ENCODE data around the gene NTRK1. TPM values are rescaled to one million over a fixed set of nuclear protein-coding genes. Genes with fewer than 3 reads are reported as not detected.

The NTRK1 gene
- total RNA-seq, 1 donor from 2014 or later, result 6.6 TPM

GRCh38 chr1:156912861-156913808, 52.5 kb downstream of the NTRK1 start:
- TF ChIP-seq CTCF (conservative IDR thresholded peaks at IDR 0.05), result peak; percentile 27
- H3K9me3 Mint-ChIP-seq, result no peaks in the 10 kb centered on the region
- peaks cover 5% of the 10 kb centered on the region for H3K4me1 Mint-ChIP-seq (ENCODE audit: unreplicated experiment)
- peaks cover 3% of the 10 kb centered on the region for H3K36me3 Mint-ChIP-seq
- peaks cover 31% of the 10 kb centered on the region for H3K27me3 Mint-ChIP-seq
- no peak for DNase-seq (ENCODE audit: extremely low spot score, unreplicated experiment)
- no peak overlapping the region for H3K27ac Mint-ChIP-seq
- H3K4me3 Mint-ChIP-seq, result no peak overlapping the region

- TF ChIP-seq CTCF (conservative IDR thresholded peaks at IDR 0.05), result no peak
- no peak overlapping the region for H3K4me3 Mint-ChIP-seq
- peaks cover 8% of the 10 kb centered on the region for H3K36me3 Mint-ChIP-seq
- peaks cover 5% of the 10 kb centered on the region for H3K4me1 Mint-ChIP-seq (ENCODE audit: unreplicated experiment)
- H3K9me3 Mint-ChIP-seq, result no peaks in the 10 kb centered on the region
- H3K27ac Mint-ChIP-seq, result no peak overlapping the region
- DNase-seq (ENCODE audit: extremely low spot score, unreplicated experiment), result no peak
- H3K27me3 Mint-ChIP-seq, result peaks cover 33% of the 10 kb centered on the region
These were observed 53.2 kb downstream of the NTRK1 start for GRCh38 chr1:156913809-156914387.

GRCh38 chr1:156914440-156914856, 53.8 kb downstream of the NTRK1 start:
- DNase-seq (ENCODE audit: extremely low spot score, unreplicated experiment), result no peak
- H3K27ac Mint-ChIP-seq, result no peak overlapping the region

GRCh38 chr1:156920233-156921052, 59.8 kb downstream of the NTRK1 start, which contains the start of gene LRRC71:
Gene LRRC71 (plus strand): TSS chr1:156920632. CDS start chr1:156920804, 172 bp downstream.
- Mint-ChIP-seq H3K4me3 (peak within 1 kb of the TSS; percentile 70), H3K27ac (no peak within 1 kb of the TSS), H3K27me3 (peaks cover 79% of the 10 kb centered on the region), H3K36me3 (peaks cover 8% of the 10 kb centered on the region), H3K4me1 (ENCODE audit: unreplicated experiment) (peaks cover 11% of the 10 kb centered on the region), H3K9me3 (no peaks in the 10 kb centered on the region)
- peak; percentile 98 for TF ChIP-seq CTCF (conservative IDR thresholded peaks at IDR 0.05)
- peak; percentile 94 for DNase-seq (ENCODE audit: extremely low spot score, unreplicated experiment)

More at GRCh38 chr1:156914440-156914856, 53.8 kb downstream of the NTRK1 start:
- Mint-ChIP-seq H3K27me3 (peaks cover 38% of the 10 kb centered on the region), H3K4me1 (ENCODE audit: unreplicated experiment) (peaks cover 5% of the 10 kb centered on the region), H3K4me3 (no peak overlapping the region), H3K36me3 (peaks cover 8% of the 10 kb centered on the region), H3K9me3 (no peaks in the 10 kb centered on the region)
- no peak for TF ChIP-seq CTCF (conservative IDR thresholded peaks at IDR 0.05)

GRCh38 chr1:156921053-156921529, 60.4 kb downstream of the NTRK1 start:
- Mint-ChIP-seq H3K27me3 (peaks cover 86% of the 10 kb centered on the region), H3K9me3 (no peaks in the 10 kb centered on the region), H3K36me3 (peaks cover 5% of the 10 kb centered on the region), H3K27ac (no peak overlapping the region), H3K4me1 (ENCODE audit: unreplicated experiment) (peaks cover 14% of the 10 kb centered on the region), H3K4me3 (peak overlapping the region; percentile 23)
- no peak for TF ChIP-seq CTCF (conservative IDR thresholded peaks at IDR 0.05)
- no peak for DNase-seq (ENCODE audit: extremely low spot score, unreplicated experiment)

Measured in type B pancreatic cell (in vitro differentiated cells).